NCI-H1930 (cell line): ENCODE measurements around the gene ZNF638.

ENCODE experiments used
- DNase-seq, 2 experiments: peaks; one replicate each; lab custom pipeline; 2025; lab: John Stamatoyannopoulos, UW

Gene ZNF638

DNA sequence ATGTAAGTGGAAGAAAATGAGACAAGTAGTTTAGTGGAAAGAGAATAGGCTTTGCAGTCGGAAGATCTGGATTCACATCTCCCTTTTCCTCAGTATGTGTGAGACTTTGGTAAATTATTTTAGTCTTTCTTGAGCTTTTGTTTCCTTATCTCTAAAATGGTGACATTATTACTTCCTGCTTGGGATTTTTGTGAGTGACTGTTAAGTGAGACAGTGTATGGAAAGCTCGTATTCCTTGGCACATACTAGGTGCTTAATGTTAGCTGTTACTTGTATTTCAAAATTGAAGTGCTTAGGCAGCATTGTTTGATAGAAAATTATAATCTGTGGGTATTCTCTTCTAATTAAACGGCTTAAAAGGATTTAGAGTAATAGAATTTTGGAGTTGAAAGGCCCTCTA lies 2.0 kb downstream of the ZNF638 start:
- no peak for DNase-seq

- DNase-seq, result no peak
Observed at GRCh38 chr2:71336384-71336783, 4.8 kb downstream of the ZNF638 start.

GRCh38 chr2:71336802-71337201 lies 5.2 kb downstream of the ZNF638 start:
- no peak for DNase-seq

- no peak for DNase-seq
Observed at GRCh38 chr2:71337776-71338175, 6.2 kb downstream of the ZNF638 start.

- DNase-seq, result no peak
Observed at GRCh38 chr2:71339685-71340084, 8.1 kb downstream of the ZNF638 start.

GRCh38 chr2:71340176-71340575 lies 8.6 kb downstream of the ZNF638 start:
- DNase-seq, result no peak

GRCh38 chr2:71341645-71342044 lies 10.1 kb downstream of the ZNF638 start:
- no peak for DNase-seq

GRCh38 chr2:71346065-71346464 lies 14.5 kb downstream of the ZNF638 start:
- no peak for DNase-seq

- DNase-seq, result no peak
Observed at GRCh38 chr2:71347517-71347916, 15.9 kb downstream of the ZNF638 start.

DNA sequence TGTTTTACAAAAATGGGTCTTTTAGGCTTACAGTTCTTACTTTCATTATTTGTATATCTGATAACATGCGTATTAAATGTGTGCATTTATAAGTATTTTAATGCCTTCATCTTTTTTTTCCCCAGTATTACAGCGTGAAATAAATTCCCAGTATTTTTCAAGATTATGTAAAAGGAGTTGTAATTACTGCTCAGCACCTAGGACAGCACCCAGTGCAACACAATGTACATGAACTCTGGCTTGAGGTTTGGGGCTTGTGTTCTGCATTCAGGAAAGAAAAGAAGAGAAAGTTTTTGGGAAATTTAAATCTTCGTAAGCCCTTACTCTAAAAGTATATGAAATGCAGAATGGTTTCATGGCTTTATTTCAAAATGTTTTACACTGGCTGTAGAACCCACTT lies 16.7 kb downstream of the ZNF638 start:
- DNase-seq, result no peak

- DNase-seq, result no peak
Observed at GRCh38 chr2:71353248-71353647, 21.7 kb downstream of the ZNF638 start.

DNA sequence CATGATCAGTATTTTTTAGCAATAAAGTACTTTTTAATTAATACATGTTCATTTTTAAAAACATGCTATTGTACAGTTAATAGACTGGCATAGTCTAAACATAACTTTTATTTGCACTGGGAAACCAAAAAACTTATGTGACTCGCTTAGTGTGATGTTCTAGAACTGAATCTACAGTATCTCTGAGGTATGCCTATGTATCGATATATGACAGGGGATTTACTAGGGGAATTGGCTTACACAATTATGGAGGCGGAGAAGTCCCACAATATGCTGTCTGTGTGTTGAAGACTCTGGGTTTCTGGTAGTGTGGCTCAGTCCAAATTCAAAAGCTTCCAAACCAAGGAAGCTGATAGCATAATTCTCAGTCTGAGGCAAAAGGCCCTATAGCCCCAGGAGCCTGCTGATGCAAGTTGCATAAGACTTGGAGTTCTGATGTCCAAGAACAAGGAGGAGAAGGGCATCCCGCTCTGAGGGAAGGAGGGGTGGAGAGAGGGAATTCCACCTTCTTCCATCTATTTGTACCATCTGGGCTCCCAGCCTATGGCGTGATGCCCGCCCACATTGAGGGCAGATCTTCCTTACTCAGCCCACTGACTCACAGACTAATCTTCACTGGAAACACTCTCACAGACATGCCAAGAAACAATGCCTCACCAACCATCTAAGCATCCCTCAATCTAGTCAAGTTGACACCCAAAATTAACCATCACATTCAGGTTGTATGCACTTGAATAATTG lies 27.5 kb downstream of the ZNF638 start:
- DNase-seq, result no peak

- DNase-seq, result no peak
Observed at GRCh38 chr2:71360434-71360975, 28.9 kb downstream of the ZNF638 start.

- no peak for DNase-seq
Observed at GRCh38 chr2:71361631-71362030, 30.0 kb downstream of the ZNF638 start.

- no peak for DNase-seq
Observed at GRCh38 chr2:71362447-71362846, 30.9 kb downstream of the ZNF638 start.

DNA sequence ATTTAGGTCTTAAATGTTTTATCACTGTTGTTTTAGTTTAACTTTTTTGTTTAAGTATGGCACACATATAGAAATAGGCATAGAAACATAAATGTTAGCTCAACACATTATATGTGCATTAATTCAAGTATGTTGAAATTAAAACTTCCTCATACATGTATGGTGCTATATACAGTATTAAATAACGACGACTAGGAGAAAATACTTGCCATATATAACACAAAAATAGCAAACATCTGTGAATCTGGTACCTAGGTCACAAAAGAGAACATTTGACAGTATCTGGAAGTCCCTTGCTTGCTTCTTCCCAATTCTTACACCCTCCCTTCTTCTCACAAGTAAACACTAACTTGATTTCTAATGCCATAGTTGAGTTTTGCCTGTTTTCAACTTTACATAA lies 38.4 kb downstream of the ZNF638 start:
- DNase-seq, result no peak

DNA sequence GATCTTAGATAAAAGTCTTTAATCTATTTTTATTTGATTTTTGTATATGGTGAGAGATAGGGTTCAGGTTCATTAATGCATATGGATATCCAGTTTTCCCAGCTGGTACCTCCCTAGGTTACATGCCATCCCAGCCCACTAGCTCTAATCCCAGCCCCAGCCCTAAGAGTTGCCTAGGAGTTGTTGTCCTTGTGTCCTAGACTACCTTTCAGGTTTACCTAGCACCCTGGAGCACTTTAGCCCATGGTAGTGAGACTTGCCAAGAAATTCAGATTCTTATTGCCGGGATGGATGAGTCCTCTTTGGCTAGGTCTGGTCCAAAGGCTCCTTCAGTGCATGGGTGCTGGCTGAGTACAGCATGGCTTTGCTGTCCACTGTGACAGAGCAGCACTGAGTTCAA lies 40.5 kb downstream of the ZNF638 start:
- no peak for DNase-seq

GRCh38 chr2:71379086-71379485 lies 47.5 kb downstream of the ZNF638 start:
- DNase-seq, result no peak

DNA sequence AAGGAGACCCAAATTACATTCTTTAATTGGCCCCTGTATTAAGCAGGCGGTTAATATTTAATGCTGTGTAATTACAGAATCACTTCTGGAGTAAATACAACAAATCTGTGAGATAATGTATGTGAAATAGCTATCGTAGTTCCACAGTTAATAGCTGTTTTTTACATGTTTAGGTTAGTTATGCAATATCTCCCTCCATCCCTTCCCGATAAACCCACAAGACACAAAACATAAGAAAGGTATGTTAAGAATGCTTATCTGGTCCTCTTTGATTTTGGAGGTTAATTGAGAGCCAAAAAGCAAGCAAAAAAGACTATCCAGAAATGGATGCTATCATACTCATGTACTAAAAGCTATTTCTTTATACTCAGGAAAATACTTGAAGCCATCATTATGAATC lies 49.1 kb downstream of the ZNF638 start:
- no peak for DNase-seq

DNA sequence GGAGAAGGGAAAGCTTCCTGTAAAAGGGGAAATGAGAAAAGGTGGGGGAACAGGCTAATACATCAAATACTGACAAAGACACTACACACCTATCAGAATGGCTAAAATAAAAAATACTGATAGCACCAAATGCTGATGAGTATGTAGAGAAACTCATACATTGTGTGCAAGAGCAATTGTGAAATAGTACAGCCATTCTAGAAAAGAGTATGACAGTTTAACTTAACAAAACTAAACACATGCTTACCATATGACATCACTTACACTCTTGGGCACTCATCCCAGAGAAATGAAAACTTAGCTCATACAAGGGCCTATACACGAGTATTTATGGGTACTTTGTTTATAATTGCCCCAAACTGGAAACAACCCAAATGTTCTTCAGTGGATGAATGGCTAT lies 53.4 kb downstream of the ZNF638 start:
- no peak for DNase-seq

- DNase-seq, result no peak
Observed at GRCh38 chr2:71388214-71388613, 56.6 kb downstream of the ZNF638 start.

DNA sequence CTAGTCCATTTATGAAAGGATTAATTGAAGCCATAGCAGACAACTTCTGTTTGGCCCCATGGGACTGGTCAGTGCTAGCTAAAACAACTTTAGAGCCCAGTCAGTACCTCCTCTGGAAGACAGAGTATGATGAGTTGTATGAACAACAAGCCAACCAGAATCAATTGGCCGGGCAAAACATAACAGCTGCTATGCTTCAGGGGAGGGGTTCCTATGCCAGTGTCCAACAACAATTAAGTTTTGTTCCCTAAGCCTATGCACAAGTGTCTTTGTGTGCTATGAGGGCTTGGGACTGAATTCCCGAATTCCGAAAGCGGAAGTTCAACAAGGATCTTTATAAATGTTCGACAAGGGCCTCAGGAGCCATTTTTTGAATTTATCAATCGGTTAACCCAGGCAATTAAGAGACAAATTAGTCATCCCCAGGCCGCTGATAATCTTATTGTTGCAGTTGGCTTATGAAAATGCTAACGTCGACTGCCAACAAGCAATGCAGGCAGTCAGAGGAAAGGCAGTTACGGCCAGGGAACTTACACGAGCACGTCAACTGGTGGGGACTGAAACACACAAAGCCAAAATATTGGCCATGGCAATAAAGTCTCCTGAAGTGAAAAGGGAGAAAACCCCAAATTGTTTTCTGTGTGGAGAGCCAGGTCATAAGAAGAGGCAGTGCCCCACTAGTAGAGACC lies 57.9 kb downstream of the ZNF638 start:
- DNase-seq, result no peak

- no peak for DNase-seq
Observed at GRCh38 chr2:71393216-71393615, 61.6 kb downstream of the ZNF638 start.

- DNase-seq, result no peak
Observed at GRCh38 chr2:71395471-71395870, 63.9 kb downstream of the ZNF638 start.
